Amniotic epithelial cell (primary cell): ENCODE results near the gene CCL20.

Source experiments
- DNase-seq: peaks from one replicate; pipeline ENCODE4 v3.0.0-alpha.2; 2010; ENCODE audit warnings: low read depth

CCL20 gene

DNA sequence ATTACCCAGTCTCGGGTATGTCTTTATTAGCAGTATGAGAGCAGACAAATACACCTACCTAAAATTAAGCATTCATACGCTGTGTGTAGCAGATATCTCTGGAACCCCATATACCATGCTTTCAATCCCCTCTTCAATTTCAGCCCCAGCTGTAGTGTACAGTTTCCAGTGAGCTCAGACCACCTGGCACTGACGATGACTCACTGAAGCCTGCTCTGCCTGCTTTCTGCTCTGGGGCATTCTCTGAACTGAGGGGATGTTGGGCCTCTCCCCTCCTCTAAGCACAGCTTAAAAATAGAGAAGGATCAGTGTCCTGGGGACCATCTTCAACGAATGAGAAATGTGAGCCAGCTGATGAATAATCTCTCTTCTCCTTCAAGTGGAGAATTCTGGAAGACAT lies 8.7 kb upstream of the CCL20 start:
- DNase-seq: peak; percentile 63

DNA sequence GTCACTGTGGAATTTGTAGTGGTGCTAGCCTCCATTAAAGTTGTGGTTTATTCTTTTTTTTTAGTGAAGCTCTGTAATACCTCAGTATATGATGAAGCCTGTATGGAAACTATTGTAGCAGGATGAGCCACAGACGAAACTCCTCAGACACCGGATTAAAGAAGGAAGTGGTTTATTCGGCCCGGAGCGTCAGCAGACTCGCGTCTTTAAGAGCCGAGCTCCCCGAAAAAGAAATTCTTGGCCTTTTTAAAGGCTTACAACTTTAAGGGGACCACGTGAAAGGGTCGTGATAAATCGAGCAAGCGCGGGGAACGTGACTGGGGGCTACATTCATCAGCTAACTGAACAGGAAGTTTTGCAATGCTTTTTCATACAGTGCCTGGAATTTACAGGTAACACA lies 8.1 kb upstream of the CCL20 start:
- DNase-seq: peak; percentile 80

DNA sequence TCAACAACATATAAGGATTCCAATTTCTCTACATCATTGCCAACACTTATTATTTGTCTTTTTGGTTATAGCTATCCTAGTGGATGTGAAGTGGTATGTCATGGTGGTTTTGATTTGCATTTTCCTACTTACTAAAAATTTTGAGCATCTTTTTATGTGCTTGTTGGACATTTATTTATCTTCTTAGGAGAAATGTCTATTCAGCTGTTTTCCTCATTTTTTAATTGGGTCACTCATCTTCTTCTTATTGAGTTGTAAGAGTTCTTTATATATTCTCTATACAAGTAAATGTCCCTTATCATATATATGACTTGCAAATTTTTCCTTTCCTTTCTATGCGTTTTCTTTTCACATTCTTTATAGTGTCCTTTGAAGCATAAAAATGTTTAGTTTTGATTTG lies 4.7 kb upstream of the CCL20 start:
- DNase-seq: no peak

DNA sequence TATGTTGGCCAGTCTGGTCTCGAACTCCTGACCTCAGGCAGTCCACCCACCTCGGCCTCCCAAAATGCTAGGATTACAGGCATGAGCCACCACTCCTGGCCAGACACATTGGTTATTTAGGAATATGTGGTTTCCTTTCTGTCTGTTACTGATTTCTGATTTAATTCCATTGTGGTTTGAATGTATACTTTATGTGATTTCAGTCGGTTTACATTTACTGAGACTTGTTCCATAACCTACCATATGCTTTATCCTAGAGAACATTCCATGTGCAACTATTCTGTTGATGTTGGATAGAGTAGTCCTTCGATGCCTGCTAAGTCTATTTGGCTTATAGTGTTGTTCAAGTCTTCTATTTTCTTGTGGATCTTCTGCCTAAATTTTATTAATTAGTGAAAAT lies 1.6 kb upstream of the CCL20 start:
- no peak for DNase-seq

DNA sequence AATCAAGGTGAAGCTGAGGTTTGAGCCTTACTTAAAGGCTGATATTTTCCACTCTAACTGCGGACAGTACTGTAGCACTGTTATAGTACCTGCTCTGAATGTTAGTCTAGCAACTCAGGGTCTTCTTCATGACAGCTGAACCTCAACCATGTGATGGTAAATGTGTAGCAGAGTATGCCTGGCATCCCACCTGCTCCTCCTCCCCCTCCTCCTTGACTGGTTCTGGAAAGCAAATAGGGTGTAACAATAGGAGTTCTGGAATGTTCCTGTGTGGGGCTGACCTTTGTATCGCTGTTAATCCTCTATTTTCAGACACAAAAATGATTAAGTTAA lies 447 bp upstream of the CCL20 start:
- no peak for DNase-seq

DNA sequence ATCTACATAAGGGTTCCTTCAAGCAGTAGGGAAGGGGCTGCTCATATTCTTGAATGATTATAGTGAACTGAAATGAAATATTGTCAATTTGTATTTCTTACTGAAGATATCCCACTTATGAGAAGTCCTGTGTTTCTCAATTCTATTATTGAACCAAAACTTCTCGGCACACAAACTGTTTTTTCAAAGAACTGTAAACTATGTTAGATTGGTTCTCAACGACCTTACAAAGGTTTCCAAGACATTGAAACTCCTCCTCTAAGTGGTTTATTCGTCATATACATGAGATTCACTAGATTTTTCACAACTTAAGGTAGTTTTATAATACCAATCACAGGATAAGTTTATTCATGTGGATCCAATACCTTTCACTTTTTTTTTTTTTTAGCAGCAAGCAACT lies 1.4 kb downstream of the CCL20 start:
- no peak for DNase-seq

DNA sequence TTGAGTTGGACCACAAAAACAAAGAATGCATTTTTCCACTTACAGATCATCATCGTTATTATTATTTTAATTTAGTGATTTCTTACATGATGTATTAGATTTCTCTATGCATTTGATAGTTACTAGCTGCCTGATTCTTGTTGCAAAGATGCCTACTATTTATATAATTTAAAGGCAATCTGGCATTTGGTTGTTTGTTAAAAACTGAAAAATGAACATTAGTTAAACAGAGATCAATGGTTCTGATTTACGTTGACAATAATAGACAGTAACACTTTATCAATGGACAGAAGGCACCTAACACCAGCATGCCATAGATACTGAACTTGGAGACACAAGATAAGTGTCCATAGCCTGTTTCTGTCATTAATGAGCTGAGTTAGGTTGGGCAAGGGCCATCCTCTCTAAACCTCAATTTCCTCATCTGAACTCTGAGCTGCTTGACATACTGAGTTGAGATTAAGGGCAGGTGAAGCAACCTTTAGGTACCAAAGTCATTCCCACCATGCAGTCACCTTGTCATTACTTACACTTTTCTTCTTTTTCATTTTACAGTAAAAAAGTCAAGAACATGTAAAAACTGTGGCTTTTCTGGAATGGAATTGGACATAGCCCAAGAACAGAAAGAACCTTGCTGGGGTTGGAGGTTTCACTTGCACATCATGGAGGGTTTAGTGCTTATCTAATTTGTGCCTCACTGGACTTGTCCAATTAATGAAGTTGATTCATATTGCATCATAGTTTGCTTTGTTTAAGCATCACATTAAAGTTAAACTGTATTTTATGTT lies 3.1 kb downstream of the CCL20 start:
- DNase-seq: peak; percentile 70

DNA sequence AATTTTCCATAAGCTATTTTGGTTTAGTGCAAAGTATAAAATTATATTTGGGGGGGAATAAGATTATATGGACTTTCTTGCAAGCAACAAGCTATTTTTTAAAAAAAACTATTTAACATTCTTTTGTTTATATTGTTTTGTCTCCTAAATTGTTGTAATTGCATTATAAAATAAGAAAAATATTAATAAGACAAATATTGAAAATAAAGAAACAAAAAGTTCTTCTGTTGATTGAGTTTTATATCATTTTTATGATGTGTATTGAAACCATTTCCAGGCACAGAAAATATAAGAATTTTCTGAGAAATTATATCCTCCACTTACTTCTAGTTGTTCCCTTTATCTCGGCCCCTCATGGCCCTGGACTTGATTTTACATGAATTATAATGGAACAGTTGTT lies 3.7 kb downstream of the CCL20 start:
- no peak for DNase-seq

DNA sequence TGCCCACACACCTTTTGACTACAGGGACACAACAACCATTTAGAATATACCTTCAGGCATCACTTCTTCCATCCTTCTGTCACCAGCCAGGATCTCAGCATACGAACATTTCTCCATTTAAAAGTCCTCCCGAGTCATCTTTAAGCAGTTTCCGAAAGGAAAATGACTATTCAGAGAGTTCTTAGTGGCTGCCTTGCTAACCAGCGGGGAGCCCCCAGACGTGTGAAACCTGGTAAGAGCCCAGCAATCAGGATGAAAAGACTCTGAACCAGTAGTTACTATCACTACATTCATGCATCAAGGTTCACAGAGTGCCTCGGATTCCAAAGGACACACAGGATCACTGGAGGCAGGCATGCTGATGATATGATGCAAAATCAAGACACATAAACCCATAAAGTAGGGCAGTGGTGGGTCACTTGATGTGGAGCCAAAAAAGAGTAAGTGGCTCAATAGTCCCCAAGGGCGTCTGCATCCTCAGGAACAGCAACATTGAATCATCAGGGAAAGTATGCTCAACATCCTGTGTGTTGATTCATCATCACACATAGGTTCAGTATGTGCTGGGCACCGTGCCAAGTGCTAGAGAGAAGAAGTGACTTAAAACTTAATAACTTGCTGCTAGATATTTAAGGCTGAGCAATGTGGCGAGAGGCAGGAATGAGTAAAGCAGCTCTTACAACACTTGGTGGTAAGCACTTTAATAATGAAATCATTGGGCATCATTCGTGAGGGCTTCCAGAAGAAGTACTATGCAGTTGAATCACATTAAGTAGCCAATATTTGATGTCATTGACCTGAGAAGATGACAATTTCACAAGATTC lies 4.4 kb downstream of the CCL20 start:
- DNase-seq: peak; percentile 100

DNA sequence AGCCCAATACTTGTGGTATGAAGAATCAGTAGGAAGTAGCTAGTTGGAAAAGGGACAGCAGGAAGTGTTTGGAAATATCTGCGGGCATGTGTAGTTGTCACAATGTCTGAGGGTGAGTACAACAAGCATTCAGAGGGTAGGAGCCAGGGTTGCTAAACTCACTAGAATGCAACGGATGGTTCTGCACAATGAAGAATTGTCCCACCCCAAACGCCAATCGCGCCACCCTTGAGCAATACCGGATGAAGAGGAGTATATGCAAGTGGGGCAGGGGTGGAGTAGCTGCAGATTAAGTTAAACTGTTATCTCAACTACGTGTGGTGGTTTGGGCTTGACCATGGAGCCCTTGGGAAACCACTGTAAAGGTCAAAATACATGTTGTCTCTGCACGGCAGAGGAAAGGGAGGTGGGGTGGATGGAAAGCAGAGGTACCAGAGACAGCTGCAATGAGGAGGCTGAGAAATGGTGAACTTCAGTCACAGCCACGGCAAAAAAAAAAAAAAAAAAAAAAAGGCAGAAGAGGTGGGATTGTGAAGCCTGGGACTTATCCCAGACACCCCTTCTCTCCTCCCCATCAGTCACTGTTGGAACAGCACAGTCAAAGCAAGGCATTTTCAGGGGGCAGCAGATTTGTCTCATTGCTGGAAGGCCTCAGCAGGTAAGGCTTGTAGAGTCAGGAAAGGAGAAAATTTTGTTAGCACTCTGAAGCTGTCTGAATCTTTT lies 5.2 kb downstream of the CCL20 start:
- DNase-seq: peak; percentile 99

DNA sequence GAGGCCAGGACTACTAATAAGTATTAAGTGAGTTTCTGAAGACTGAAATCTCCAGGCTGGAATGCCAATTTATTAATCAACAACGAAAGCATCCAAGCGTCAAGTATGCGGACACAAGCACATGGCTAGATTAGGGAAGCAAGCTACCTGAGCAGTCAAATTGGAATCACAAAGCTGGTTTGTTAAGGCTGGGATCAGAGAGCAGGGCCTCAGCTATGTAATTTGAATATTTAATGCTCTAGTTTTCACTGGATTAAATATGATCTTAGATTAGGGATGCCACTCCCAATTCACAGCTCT lies 5.7 kb downstream of the CCL20 start:
- no peak for DNase-seq

DNA sequence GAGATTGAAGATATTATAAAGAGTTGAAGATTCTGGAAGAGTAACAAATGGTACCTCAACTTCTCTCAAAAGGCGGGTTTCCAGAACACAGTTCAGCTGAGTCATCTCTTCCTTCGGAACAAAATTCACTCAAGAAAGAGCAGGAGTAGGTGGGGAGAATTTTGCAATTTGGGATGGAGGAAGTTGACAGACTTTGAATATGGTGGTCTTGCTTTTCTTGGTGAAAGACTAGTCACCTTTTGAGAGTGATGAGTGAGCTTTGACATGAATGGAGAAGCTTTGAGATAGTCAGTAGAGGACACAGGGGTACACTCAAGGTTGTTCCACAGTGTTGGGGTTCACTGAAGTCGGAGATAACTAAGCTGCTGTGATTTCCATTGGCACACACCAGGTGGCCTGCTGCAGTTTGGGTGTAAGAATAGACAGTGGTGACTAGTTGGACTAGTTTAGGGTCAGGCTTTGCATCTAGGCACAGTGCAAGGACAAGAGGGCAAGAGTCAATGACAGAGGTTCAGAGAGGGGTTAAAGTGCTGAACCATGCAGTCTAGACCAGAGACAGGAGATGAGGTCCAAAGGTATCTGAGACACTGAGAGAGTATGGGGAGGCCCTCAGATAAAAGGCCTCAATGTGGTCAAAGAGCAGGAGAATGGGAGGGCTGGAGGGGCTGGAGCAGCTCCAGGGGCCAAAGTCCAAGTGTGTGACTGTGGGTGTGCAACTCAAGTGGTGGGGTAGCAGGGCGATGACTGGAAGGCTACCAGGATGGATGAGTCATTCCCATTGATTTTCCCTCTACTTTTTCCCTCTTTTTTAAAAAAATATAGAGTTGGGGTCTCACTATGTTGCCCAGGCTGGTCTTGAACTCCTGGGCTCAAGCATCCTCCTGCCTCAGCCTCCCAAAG lies 7.7 kb downstream of the CCL20 start:
- no peak for DNase-seq

DNA sequence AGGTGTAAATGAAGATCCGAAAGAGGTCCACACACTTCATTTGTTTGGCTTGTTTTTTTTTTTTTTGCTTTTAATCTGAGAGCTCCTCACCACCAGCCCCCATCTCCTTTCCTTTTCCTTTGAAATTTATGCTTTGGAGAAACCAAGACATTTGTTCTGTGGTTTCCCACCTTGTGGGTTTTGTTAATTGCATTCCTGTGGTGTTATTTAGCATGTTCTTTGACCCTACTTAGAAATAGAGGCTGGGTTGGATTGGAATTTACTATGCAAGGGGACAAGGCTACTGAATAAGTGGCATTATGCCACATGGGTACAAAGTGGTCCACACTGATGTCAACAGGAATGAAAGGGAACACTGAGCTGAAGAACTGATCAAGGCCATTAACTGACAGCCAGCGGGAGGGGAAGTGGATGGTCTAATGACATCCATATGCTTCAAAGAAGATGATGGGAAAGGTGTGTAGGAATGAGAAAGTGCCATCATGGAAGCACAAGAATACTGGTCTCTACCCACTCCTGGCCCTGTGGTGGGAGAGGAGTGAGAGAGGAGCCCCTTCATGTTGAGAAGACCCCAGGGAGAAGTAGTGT lies 8.9 kb downstream of the CCL20 start:
- peak; percentile 66 for DNase-seq

DNA sequence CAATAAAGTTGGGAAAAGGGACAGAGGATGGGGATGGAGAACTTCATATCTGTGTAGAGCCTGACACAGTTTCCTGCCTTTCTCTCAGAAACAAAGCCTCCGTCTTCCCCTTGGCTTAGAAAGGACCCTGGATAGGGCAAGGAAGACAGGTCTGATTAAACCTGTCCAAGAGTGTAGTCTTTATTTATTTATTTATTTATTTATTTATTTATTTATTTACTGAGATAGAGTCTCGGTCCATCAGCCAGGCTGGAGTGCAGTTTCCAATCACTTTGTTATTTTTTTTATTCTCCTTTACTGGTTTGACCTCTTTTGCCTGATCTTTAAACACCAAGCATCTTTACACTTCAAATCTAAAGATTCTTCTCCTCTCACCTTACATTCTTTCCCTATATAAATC lies 10.3 kb downstream of the CCL20 start:
- no peak for DNase-seq

DNA sequence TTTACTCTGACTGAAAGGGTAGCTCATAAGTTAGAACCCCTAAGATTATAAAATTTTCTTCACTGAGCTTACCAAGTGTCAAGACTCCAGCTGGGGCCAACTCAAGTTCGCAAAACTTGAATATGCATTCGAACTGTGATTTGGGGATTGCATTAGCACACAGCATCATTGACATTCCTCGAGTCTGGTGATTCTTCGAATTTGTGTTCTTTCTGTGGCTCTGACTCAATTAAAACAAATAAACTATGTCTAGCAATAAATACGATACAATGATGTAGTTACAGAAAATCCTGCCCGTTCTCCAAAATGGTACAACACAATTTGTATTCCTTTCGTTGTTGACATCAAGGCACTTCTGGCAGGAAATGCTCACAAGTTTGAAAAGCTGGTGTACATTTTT lies 11.1 kb downstream of the CCL20 start:
- no peak for DNase-seq

DNA sequence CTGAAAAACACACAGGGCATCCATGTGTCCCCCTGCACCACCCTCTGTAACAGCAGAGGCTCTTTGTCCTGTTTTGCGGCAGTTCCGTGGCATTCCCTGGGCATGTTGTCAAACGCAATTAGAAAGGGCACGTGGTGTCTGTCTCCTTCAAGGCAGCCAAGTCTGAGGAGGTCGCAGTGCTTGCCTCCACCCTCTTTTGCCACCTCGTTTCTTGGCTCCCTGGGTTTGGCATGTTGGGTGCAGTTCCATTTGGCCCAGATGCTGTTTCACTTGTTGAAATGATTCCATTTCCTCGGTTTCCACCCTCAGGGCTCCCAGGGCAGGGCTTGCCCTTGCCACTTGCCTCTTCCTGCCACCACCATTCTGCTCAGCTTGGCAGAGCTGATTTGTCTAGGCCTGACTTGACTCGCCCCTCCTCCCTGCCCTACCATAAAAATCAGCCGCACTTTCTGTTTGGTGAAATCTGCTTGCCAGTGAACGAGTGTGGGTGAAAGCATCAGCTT lies 12.4 kb downstream of the CCL20 start:
- DNase-seq: no peak

DNA sequence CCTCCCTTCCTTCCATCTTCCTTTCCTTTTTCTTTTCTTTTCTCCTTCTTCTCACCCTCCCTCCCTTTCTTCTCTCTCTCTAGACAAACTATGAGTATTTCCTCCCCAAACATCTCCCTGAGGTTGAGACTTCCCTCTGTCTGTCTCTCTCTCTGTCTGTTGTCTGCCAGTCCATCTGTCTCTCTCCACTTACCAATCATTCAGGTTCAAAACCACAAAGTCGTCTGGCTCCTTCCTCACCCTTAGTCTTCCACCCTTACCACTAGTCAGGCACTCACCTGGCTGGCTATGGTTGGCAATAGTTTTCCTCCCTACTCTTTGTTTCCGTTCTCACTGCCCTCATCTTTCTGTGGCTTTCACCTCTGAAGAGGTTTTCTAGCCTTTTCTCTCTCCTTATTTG lies 12.9 kb downstream of the CCL20 start:
- DNase-seq: no peak

DNA sequence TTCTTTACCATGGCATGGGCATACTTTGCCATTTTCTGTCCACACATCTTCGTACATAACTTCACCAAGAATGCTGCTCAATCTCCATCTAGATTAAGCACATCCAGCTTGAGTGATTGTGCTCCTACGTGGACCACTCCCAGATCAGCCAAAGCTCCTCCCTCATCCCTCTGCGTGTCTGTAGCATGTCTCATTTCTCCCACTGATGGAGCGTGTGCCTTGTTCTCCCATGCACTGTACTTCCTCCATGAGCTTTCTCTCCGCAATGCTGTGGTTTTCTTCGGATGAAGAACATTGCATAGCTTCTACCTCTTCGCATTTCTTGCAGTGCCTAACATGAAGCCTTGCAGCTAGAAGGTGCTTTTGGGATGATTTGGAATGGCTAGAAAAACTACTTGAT lies 13.5 kb downstream of the CCL20 start:
- no peak for DNase-seq

DNA sequence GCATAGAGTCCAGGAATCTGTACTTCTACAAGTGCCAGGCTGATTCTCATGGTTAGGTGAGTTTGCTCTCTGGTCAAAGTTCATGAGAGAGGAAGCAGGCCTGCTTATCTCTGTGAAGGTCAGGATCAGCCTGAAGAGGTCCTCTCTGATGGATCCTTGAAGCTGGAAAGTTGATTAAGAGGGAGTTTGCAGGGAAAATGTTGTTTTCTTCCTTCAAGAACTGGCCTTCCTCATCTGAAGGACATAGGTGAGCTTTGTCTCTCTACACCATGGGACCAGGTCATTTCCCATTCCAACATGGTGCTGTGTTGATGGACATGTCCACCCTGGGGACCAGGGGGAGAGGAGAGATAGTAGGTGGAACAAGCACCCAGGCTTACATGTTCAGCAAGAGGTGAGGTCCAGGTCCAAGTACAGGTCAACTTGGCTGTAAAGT lies 14.9 kb downstream of the CCL20 start:
- no peak for DNase-seq

DNA sequence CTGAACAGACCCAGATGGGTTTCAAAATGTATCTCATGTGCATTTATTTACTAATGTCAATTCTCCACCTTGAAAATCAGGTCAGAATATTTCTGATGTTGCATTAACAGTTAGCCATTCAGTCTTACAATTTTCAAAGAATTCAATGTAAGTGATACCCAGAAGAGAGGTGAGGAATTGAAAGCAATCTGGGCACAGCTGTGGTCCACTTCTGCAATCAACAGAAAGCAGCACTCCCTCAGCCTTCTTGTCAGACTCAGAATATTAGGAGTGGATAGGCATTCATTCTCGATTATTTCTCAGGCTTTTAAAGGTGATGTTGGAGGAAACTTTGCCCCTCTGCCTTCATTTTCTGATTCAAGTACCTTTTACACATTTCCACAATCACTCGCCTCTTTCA lies 15.7 kb downstream of the CCL20 start:
- DNase-seq: no peak

DNA sequence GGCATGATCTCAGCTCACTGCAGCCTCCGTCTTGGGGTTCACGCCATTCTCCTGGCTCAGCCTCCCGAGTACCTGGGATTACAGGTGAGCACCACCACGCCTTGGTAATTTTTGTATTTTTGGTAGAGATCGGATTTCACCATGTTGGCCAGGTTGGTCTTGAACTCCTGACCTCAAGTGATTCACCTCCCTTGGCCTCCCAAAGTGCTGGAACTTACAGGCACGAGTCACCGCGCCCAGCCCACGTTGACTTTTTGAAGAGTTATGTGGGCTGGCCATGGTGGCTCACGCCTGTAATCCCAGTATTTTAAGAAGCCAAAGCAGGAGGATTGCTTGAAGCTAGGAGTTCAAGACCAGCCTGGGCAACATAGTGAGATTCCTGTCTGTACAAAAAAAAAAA lies 20.8 kb downstream of the CCL20 start:
- peak; percentile 36 for DNase-seq
